ENCODE data around the gene TBX18. TPM values are rescaled to one million over a fixed set of nuclear protein-coding genes. Genes with fewer than 3 reads are reported as not detected.

The TBX18 gene
- total and polyA plus RNA-seq, 9 of the 15 experiments (the other 6 are each of a cell fraction or from before 2014, with no cell fraction given) = 4.0 to 36.1 (median 20.7) TPM

DNA sequence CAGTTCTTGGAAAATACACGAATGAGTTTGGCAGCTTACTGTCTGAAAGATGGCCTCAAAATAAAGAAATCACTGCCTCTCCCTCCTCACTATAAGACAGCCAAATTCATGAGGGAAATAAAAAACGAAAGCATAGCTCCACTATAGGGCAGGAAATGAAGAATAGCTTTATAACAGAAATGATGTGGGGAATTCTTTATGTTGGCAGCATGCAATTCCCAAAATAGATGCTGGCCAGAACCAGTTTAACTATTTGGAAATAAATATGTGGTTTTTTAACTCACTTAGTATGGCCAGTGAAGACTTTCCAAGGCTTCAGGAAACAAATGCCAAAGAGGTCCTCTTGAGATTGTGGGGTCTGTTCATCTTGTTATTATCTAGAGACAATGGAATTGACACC is 100.5 kb downstream of the TBX18 start (continued):
- TF ChIP-seq, protein P1, sequence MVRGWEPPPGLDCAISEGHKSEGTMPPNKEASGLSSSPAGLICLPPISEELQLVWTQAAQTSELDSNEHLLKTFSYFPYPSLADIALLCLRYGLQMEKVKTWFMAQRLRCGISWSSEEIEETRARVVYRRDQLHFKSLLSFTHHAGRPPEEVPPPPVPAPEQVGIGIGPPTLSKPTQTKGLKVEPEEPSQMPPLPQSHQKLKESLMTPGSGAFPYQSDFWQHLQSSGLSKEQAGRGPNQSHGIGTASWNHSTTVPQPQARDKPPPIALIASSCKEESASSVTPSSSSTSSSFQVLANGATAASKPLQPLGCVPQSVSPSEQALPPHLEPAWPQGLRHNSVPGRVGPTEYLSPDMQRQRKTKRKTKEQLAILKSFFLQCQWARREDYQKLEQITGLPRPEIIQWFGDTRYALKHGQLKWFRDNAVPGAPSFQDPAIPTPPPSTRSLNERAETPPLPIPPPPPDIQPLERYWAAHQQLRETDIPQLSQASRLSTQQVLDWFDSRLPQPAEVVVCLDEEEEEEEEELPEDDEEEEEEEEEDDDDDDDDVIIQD (CRISPR knock-in tag; IDR thresholded peaks at IDR 0.05) = no peak
- no peak for TF ChIP-seq ZBTB34 (CRISPR knock-in tag; IDR thresholded peaks at IDR 0.05)
- no peak for TF ChIP-seq E2F6 (IDR thresholded peaks at IDR 0.05; ENCODE audit: borderline replicate concordance in 1 of 2, extremely low read depth in 1 of 2, insufficient read depth in 1 of 2, insufficient read length in 1 of 2, low read depth in 1 of 2, low read length in 1 of 2, poor library complexity in 1 of 2, severe bottlenecking in 1 of 2)
- TF ChIP-seq, protein P2, sequence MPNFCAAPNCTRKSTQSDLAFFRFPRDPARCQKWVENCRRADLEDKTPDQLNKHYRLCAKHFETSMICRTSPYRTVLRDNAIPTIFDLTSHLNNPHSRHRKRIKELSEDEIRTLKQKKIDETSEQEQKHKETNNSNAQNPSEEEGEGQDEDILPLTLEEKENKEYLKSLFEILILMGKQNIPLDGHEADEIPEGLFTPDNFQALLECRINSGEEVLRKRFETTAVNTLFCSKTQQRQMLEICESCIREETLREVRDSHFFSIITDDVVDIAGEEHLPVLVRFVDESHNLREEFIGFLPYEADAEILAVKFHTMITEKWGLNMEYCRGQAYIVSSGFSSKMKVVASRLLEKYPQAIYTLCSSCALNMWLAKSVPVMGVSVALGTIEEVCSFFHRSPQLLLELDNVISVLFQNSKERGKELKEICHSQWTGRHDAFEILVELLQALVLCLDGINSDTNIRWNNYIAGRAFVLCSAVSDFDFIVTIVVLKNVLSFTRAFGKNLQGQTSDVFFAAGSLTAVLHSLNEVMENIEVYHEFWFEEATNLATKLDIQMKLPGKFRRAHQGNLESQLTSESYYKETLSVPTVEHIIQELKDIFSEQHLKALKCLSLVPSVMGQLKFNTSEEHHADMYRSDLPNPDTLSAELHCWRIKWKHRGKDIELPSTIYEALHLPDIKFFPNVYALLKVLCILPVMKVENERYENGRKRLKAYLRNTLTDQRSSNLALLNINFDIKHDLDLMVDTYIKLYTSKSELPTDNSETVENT (CRISPR knock-in tag; IDR thresholded peaks at IDR 0.05) = no peak
